Activated naive CD8-positive, alpha-beta T cell (primary cell): ENCODE data around the gene WDFY4.

Experiments
- H3K27ac Mint-ChIP-seq: one replicate; pipeline ENCODE4 v1.8.0; 2021; ENCODE audit warnings: mixed read lengths
- H3K27me3 Mint-ChIP-seq: one replicate; pipeline ENCODE4 v1.8.0; 2021; ENCODE audit warnings: mixed read lengths
- H3K36me3 Mint-ChIP-seq: one replicate; pipeline ENCODE4 v1.8.0; 2021; ENCODE audit warnings: mixed read lengths
- H3K4me1 Mint-ChIP-seq: one replicate; pipeline ENCODE4 v1.8.0; 2021; ENCODE audit warnings: low read depth, mixed read lengths
- H3K4me3 Mint-ChIP-seq: one replicate; pipeline ENCODE4 v1.8.0; 2021; ENCODE audit warnings: mild to moderate bottlenecking, mixed read lengths
- H3K9me3 Mint-ChIP-seq: one replicate; pipeline ENCODE4 v1.8.0; 2021; ENCODE audit warnings: low read depth, mixed read lengths

The WDFY4 gene

DNA sequence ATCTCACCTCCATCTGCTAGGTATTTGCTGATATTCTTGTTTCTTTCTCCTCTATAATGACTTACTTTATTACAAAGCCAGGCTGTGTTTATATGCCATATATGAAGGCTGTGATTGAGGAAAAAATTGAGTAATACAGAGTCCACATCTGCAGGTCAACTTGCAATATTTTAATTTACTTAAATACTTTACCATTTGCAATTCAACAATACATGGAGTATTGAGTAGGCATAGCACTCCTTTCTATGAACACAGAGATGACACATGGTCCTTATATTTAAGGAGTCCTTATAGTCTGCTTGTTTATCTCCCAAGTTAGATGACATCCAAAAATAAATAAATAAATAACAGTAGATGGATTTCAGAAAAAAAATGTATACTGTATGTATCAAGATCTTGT, 158.5 kb downstream of the WDFY4 start:
- no peak overlapping the region for H3K4me3 Mint-ChIP-seq
- no peaks in the 10 kb centered on the region for H3K27me3 Mint-ChIP-seq

DNA sequence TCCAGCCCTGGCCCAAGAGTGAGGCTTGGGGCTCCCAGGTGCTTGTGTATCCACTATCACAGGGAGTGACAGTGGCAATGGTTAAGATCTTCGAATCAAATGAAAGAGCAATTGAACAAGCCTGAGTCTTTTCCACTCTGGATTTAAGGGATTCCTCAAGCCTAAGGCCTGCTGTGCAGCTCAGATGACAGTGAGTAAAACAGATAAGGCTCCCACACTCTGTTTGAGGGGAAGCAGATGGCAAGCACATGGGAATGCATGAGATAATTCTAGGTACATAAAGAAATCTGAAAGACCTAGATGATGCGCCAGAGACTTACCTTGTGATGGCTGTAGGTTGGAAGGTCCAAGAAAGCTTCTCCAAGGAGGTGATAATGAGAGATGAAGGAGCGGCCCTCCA, 159.9 kb downstream of the WDFY4 start:
- H3K4me1 Mint-ChIP-seq, result no peaks in the 10 kb centered on the region
- no peak overlapping the region for H3K27ac Mint-ChIP-seq
- H3K4me3 Mint-ChIP-seq, result no peak overlapping the region
- no peaks in the 10 kb centered on the region for H3K9me3 Mint-ChIP-seq
- no peaks in the 10 kb centered on the region for H3K27me3 Mint-ChIP-seq
- H3K36me3 Mint-ChIP-seq, result no peaks in the 10 kb centered on the region

More for the DNA sequence above, 158.5 kb downstream of the WDFY4 start:
- no peaks in the 10 kb centered on the region for H3K4me1 Mint-ChIP-seq
- no peak overlapping the region for H3K27ac Mint-ChIP-seq
- no peaks in the 10 kb centered on the region for H3K9me3 Mint-ChIP-seq
- no peaks in the 10 kb centered on the region for H3K36me3 Mint-ChIP-seq

DNA sequence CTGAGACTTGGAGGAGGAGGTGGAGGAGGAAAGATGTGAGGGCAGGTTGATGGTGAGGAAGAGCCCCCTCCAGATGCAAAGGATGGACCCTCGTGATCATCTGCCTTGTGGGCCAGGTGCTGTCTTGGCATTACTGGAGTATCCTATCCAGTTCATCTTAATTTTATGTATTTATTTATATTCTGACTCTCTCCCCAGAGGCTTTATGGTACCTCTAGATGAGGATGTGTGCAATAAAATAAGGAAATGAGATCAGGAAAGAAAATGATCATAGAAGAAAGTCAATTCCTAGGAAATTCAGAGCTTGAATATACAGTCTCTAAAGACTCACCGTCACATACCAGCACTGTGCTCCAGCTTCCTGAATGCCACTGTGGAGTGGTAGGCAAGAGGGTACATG, 160.8 kb downstream of the WDFY4 start:
- Mint-ChIP-seq H3K36me3 (no peaks in the 10 kb centered on the region), H3K27me3 (no peaks in the 10 kb centered on the region), H3K27ac (no peak overlapping the region), H3K4me1 (no peaks in the 10 kb centered on the region), H3K9me3 (no peaks in the 10 kb centered on the region), H3K4me3 (no peak overlapping the region)

- Mint-ChIP-seq H3K4me3 (no peak overlapping the region), H3K4me1 (no peaks in the 10 kb centered on the region), H3K27me3 (no peaks in the 10 kb centered on the region), H3K9me3 (no peaks in the 10 kb centered on the region), H3K27ac (no peak overlapping the region), H3K36me3 (no peaks in the 10 kb centered on the region)
Observed at GRCh38 chr10:48847691-48848090, 163.0 kb downstream of the WDFY4 start.

DNA sequence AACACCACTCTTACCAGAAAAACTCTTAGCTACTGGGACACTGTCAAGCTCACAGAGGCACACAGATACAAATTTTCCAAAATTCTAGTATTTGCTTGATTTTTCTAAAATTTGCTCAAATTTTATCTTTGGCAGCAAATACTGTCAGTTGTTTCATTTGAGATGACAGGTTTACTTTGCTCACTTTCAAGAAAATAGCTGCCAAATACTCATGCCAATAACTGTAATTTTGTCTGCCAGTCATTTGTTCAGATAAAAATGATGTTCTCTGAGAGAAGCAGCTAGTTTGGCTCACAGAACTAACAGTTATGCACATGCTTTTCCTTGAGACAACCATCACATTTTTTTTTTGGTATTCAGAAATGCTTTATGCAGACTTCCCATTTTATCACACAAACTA, 172.2 kb downstream of the WDFY4 start:
- Mint-ChIP-seq H3K27ac (no peak overlapping the region), H3K4me3 (no peak overlapping the region)

GRCh38 chr10:48872234-48872633, 187.6 kb downstream of the WDFY4 start:
- Mint-ChIP-seq H3K36me3 (no peaks in the 10 kb centered on the region), H3K4me3 (no peak overlapping the region), H3K27ac (no peak overlapping the region), H3K27me3 (peaks cover 1% of the 10 kb centered on the region), H3K4me1 (no peaks in the 10 kb centered on the region), H3K9me3 (no peaks in the 10 kb centered on the region)

More for the DNA sequence above, 172.2 kb downstream of the WDFY4 start:
- Mint-ChIP-seq H3K36me3 (no peaks in the 10 kb centered on the region), H3K9me3 (no peaks in the 10 kb centered on the region), H3K27me3 (peaks cover 2% of the 10 kb centered on the region), H3K4me1 (no peaks in the 10 kb centered on the region)

- Mint-ChIP-seq H3K4me3 (no peak overlapping the region), H3K9me3 (no peaks in the 10 kb centered on the region), H3K36me3 (no peaks in the 10 kb centered on the region), H3K4me1 (no peaks in the 10 kb centered on the region), H3K27ac (no peak overlapping the region), H3K27me3 (no peaks in the 10 kb centered on the region)
Observed at GRCh38 chr10:48878091-48878490, 193.4 kb downstream of the WDFY4 start.

DNA sequence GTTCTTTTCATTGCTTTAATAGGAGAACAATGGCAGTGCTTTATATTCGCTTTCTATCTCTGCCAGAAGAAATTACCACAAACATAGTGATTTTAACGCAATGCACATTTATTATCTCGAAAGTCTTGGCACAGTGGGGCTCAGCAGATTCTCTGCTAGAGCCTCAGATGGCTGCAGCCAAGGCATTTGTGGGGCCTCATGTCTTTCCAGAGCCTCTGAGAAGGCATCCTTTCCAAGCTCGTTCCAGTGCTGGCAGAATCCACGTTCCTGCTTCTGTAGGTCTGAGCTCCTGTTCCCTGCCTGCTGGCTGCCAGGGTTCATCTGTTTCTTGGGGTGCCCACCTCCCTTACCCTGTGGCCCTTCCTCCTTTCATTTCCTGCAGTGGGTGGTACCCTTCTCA, 194.8 kb downstream of the WDFY4 start:
- no peaks in the 10 kb centered on the region for H3K4me1 Mint-ChIP-seq

DNA sequence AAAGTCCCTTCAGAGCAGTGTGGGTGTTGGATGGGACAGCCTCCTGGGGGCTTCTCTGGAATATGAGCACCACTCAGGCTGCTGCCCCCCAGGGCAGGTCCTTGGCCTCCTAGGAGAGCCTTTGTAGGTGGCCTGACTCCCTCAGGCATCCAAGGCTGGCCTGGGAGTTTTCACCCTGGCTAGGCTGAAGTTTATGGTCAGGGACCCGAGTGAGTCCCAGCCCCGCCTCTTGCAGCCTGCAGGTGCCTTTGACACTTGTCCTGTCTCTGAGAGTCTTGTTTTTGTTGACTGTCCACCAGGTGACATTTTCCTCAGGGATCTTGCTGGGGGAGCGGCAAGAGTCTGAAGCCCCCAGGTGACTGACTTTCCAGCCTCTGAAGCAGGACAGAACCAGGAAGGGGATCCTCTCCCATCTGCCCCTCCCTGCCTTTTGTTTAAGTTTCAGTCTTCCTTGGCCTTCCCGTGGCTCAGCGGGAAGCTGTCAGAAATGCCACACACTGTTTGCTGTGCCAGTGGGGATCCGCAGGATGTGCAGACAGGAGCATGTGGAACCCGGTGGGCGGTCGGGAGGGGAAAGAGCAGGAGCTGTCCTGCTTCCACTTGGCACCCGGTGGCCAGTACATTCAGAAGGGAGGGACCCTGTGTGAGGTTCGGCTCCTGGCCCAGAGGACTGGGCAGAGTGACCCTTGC, 195.5 kb downstream of the WDFY4 start:
- H3K4me1 Mint-ChIP-seq, result no peaks in the 10 kb centered on the region
- H3K27ac Mint-ChIP-seq, result no peak overlapping the region
- H3K36me3 Mint-ChIP-seq, result no peaks in the 10 kb centered on the region
- H3K9me3 Mint-ChIP-seq, result no peaks in the 10 kb centered on the region
- H3K27me3 Mint-ChIP-seq, result no peaks in the 10 kb centered on the region
- H3K4me3 Mint-ChIP-seq, result no peak overlapping the region

More for the DNA sequence above, 194.8 kb downstream of the WDFY4 start:
- Mint-ChIP-seq H3K27ac (no peak overlapping the region), H3K9me3 (no peaks in the 10 kb centered on the region), H3K4me3 (no peak overlapping the region), H3K36me3 (no peaks in the 10 kb centered on the region), H3K27me3 (no peaks in the 10 kb centered on the region)

DNA sequence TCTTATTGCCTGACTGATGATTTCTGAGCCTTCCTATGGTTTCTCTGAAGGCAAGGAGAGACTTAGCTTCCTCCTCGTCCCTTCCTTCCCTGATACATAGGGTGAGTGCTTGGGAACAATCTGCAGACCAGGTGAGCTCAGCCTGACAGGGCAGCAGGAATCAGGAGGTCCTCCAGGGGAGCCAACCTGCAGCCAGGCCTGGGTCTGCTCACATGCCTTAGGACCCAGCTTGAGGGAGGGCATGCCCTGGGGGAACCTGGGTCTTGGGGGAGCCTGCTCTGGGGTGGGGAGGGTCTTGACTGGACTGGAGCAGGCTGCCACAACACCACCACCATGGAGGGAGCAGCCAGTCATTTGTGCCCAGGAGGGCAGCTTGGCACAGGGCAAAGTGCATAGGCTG, 197.3 kb downstream of the WDFY4 start:
- Mint-ChIP-seq H3K27ac (no peak overlapping the region), H3K36me3 (no peaks in the 10 kb centered on the region), H3K4me3 (no peak overlapping the region), H3K27me3 (no peaks in the 10 kb centered on the region), H3K4me1 (no peaks in the 10 kb centered on the region), H3K9me3 (no peaks in the 10 kb centered on the region)

GRCh38 chr10:48882881-48883280, 198.2 kb downstream of the WDFY4 start:
- H3K4me1 Mint-ChIP-seq, result no peaks in the 10 kb centered on the region
- no peak overlapping the region for H3K4me3 Mint-ChIP-seq
- H3K9me3 Mint-ChIP-seq, result no peaks in the 10 kb centered on the region
- no peaks in the 10 kb centered on the region for H3K27me3 Mint-ChIP-seq
- H3K36me3 Mint-ChIP-seq, result no peaks in the 10 kb centered on the region
- no peak overlapping the region for H3K27ac Mint-ChIP-seq

DNA sequence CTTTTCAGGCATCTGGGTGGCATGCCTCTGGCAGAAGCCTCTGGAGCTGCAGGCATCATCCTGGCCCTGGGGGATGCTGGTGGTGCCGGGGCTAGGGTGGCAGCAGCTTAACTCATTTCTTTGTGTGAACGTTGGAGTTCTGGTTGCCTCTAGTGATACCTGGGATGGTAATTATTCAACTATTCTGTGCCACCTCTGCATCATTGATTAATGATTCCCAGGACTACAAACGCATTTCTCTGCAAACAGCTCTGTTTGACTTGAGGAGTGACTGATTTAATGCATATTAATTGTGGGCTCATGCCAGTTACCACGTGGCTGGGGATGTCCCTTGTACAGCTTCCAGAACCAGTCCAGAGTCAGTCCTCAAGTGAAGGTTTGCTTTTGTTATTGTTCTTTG, 199.0 kb downstream of the WDFY4 start:
- H3K27me3 Mint-ChIP-seq, result no peaks in the 10 kb centered on the region
- no peak overlapping the region for H3K27ac Mint-ChIP-seq
- H3K9me3 Mint-ChIP-seq, result no peaks in the 10 kb centered on the region
- H3K4me1 Mint-ChIP-seq, result no peaks in the 10 kb centered on the region
- no peak overlapping the region for H3K4me3 Mint-ChIP-seq
- no peaks in the 10 kb centered on the region for H3K36me3 Mint-ChIP-seq

DNA sequence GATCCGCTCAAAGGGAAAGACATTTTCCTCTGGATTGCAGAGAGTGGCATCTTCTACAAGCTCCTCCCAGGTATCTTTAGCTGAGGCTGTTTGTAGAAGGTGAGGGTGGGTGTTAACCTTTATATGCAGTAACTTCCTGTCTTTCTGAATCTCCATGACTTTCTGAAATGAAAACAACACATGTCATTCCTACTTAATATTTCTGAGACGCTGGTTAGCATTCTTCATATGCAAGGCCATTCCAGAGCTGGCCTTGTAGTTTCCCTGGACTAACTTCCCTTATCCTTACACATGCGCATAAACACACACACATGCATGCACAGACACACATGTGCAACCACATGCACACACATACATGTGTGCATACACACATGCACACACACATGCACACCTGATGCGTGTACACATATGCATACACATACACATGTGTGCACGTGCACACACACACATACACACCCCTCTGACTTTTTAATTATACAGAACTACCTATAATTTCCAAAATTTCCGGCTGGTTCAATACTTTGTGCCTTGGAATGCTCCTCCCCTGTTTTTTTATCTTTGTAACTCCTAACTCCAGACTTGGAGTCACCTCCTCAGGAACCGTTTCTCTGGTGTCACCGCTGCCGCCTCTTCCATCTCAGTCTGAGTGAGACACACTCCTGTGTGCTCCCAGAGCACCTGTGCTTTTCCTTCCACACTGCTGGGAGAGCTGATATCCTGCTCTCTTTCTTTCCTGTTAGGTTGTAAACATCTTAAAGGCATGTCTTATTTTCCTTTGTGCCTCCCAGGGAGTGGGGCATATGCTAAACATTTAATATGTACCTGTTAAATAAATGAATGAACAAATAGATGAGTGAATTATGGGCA, 199.7 kb downstream of the WDFY4 start:
- Mint-ChIP-seq H3K4me1 (no peaks in the 10 kb centered on the region), H3K27me3 (no peaks in the 10 kb centered on the region), H3K36me3 (no peaks in the 10 kb centered on the region), H3K27ac (no peak overlapping the region), H3K9me3 (no peaks in the 10 kb centered on the region), H3K4me3 (no peak overlapping the region)

GRCh38 chr10:48885376-48885775, 200.7 kb downstream of the WDFY4 start:
- H3K9me3 Mint-ChIP-seq, result no peaks in the 10 kb centered on the region
- H3K4me1 Mint-ChIP-seq, result no peaks in the 10 kb centered on the region
- no peaks in the 10 kb centered on the region for H3K36me3 Mint-ChIP-seq
- no peak overlapping the region for H3K4me3 Mint-ChIP-seq
- H3K27ac Mint-ChIP-seq, result no peak overlapping the region
- no peaks in the 10 kb centered on the region for H3K27me3 Mint-ChIP-seq

DNA sequence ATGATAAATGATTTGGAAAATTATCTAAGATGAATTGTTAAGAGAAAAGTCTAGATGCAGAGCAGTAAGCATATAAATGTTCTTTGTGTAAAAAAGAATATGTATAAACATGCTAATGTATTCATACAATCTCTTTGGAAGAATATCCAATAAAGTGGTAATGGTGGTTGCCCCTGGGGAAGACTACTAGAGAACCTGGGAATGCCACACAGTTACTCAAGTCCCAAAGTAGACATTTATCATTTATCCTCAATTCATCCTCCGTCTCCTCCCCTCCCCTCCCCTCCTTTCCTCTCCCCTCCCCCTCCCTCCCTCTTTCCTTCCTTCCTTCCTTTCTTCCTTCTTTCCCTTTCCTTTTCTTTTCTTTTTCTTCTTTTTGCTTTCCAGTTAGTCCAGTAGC, 203.3 kb downstream of the WDFY4 start:
- Mint-ChIP-seq H3K9me3 (no peaks in the 10 kb centered on the region), H3K4me3 (no peak overlapping the region), H3K4me1 (no peaks in the 10 kb centered on the region), H3K27ac (no peak overlapping the region), H3K36me3 (no peaks in the 10 kb centered on the region), H3K27me3 (no peaks in the 10 kb centered on the region)
